Neural crest cell (in vitro differentiated cells): Measurements from ENCODE around the gene MSH3. TPM values are rescaled to one million over a fixed set of nuclear protein-coding genes. Genes with fewer than 3 reads are reported as not detected.

Source experiments
- DNase-seq: peaks from one replicate; pipeline ENCODE4 v3.0.0; 2021; ENCODE audit warnings: low read depth, mixed read lengths, low spot score
- H3K27ac Mint-ChIP-seq: one replicate; pipeline ENCODE4 v1.8.0; 2021; ENCODE audit warnings: mild to moderate bottlenecking, mixed read lengths; ENCODE audit not compliant: unreplicated experiment
- H3K27me3 Mint-ChIP-seq: 2 replicates; pipeline ENCODE4 v1.8.0; 2021; ENCODE audit warnings: low read depth, mild to moderate bottlenecking, mixed read lengths
- H3K36me3 Mint-ChIP-seq: 2 replicates; pipeline ENCODE4 v1.8.0; 2021; ENCODE audit warnings: low read depth, mild to moderate bottlenecking, mixed read lengths
- H3K4me1 Mint-ChIP-seq: 2 replicates; pipeline ENCODE4 v1.8.0; 2021; ENCODE audit warnings: mixed read lengths
- H3K4me3 Mint-ChIP-seq: one replicate; pipeline ENCODE4 v1.8.0; 2021; ENCODE audit warnings: mild to moderate bottlenecking, mixed read lengths
- H3K9me3 Mint-ChIP-seq: 2 replicates; pipeline ENCODE4 v1.8.0; 2021; ENCODE audit warnings: mixed read lengths
- CTCF ChIP-seq: fragments of 200-600 bp; sonication (generic); conservative IDR thresholded peaks from 2 replicates; pipeline ENCODE4 v1.5.0; 2021; ENCODE audit warnings: antibody characterized with exemption, mild to moderate bottlenecking
- total RNA-seq: library from RNA; stranded (reverse); gene quantifications from 2 replicates; pipeline ENCODE4 v1.2.1, GENCODE V29; 2021

The MSH3 gene
- total RNA-seq, 1 donor from 2014 or later: 17.9 TPM

DNA sequence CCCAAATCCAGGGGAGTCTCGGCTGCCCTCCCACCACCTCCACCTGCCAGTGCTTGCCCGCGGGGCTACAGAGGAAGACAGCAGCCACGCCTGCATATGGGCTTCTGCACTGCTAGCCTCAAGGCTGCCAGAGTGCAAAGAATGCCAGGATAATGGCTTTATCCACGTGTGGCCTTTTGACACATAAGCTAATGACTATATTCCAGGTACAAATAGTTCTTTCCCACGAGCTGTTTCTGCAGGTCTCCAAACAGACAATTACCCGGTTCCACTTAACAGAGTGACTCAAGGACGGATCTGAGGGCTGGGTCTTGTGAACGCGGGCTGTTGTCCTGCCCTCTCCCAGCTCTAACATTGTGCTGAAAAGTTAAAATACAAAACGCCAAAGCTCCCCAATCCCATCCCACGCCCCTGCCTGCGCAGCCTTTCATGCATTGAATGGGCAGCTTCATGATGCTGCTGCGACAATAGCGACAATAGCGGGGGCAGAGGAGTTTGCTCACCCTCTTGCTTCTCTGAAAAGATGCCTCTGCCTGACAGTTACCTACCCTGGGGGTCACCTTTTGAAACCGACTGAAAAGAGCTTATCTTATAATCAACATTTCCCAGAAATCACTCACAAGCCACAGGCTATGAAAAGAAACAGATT, 39.1 kb upstream of the MSH3 start:
- Mint-ChIP-seq H3K4me1 (peaks cover 20% of the 10 kb centered on the region), H3K9me3 (peaks cover 2% of the 10 kb centered on the region), H3K27ac (peak overlapping the region; percentile 81), H3K36me3 (peaks cover 6% of the 10 kb centered on the region), H3K4me3 (peak overlapping the region; percentile 69), H3K27me3 (no peaks in the 10 kb centered on the region)
- TF ChIP-seq CTCF: no peak
- peak; percentile 19 for DNase-seq

- Mint-ChIP-seq H3K9me3 (no peaks in the 10 kb centered on the region), H3K27ac (no peak overlapping the region), H3K4me3 (no peak overlapping the region), H3K4me1 (peaks cover 20% of the 10 kb centered on the region), H3K27me3 (no peaks in the 10 kb centered on the region), H3K36me3 (peaks cover 6% of the 10 kb centered on the region)
- TF ChIP-seq CTCF: no peak
- no peak for DNase-seq
Measured at GRCh38 chr5:80618438-80618837, 36.0 kb upstream of the MSH3 start.

DNA sequence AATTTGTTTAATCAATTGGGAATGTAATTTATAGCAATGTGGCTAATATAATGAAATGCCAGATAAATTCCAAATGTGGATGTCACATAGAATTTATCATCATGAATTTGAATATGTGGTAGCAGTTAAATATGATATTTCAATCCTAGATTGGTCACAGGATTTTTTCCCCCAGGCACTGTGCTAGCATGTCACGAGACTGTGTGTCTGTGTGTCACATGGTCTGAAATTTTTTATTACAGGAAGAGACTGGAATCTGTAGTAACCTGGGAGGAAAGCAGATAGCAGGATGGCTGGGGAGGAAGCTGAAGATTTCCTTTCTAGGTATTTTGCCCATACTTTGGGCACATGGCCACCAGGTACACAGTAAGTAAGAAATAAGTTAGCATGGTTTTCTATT, 35.4 kb upstream of the MSH3 start:
- Mint-ChIP-seq H3K36me3 (peaks cover 6% of the 10 kb centered on the region), H3K9me3 (no peaks in the 10 kb centered on the region), H3K4me3 (no peak overlapping the region), H3K27ac (no peak overlapping the region), H3K4me1 (peaks cover 20% of the 10 kb centered on the region), H3K27me3 (no peaks in the 10 kb centered on the region)
- no peak for DNase-seq
- no peak for TF ChIP-seq CTCF

DNA sequence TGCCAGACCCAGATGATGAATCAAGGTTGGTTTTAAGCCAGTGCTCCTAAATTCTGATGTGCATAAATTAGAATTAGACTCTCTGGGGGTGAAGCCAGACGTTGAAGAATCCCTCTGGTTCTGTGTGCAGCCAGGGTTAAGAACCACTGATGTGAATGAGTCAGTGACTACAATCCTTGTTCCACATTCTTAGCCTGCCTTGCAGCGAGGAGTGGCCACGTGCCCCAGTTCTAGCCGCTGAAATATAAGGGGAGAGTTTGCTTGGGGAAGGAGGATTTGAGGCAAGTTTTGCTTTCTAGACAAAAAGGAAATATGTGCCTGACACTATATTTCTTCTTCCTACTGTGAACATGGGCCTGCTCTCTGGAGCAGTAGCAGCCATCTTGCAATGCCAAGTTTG, 34.2 kb upstream of the MSH3 start:
- Mint-ChIP-seq H3K4me3 (no peak overlapping the region), H3K27me3 (no peaks in the 10 kb centered on the region), H3K36me3 (peaks cover 6% of the 10 kb centered on the region), H3K27ac (no peak overlapping the region), H3K9me3 (no peaks in the 10 kb centered on the region), H3K4me1 (peaks cover 15% of the 10 kb centered on the region)
- no peak for TF ChIP-seq CTCF
- no peak for DNase-seq

GRCh38 chr5:80622756-80623155, 31.7 kb upstream of the MSH3 start:
- H3K4me1 Mint-ChIP-seq: no peaks in the 10 kb centered on the region
- H3K9me3 Mint-ChIP-seq: no peaks in the 10 kb centered on the region
- DNase-seq: no peak
- no peak overlapping the region for H3K27ac Mint-ChIP-seq
- peaks cover 6% of the 10 kb centered on the region for H3K36me3 Mint-ChIP-seq
- no peaks in the 10 kb centered on the region for H3K27me3 Mint-ChIP-seq
- no peak overlapping the region for H3K4me3 Mint-ChIP-seq
- no peak for TF ChIP-seq CTCF
